Measurements from ENCODE around the gene IL16. TPM values are rescaled to one million over a fixed set of nuclear protein-coding genes. Genes with fewer than 3 reads are reported as not detected.
"Not testable (repeated sequence)": the region's sequence is repeated elsewhere in the genome, so short reads cannot be mapped to it uniquely, and the experiment has no call there.

The IL16 gene
- total RNA-seq, 1 experiment from 2014 or later, result not detected

GRCh38 chr15:81199031-81199779 lies 2.5 kb downstream of the IL16 start:
- no peak for DNase-seq (ENCODE audit: low read depth)

GRCh38 chr15:81206018-81206417 lies 9.3 kb downstream of the IL16 start:
- no peak for DNase-seq (ENCODE audit: low read depth)

DNA sequence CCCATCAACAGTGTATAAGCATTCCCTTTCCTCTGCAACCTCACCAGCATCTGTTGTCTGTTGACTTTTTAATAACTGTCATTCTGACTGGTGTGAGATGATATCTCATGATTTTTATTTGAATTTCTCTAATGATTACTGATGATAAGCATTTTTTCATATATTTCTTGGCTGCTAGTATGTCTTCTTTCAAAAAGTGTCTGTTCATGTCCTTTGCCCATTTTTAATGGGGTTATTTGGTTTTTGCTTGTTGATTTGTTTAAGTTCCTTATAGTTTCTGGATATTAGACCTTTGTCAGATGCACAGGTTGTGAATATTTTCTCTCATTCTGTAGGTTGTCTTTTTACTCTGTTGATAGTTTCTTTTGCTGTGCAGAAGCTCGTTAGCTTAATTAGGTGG lies 11.3 kb downstream of the IL16 start:
- not testable (repeated sequence) for DNase-seq (ENCODE audit: low read depth)

- no peak for DNase-seq (ENCODE audit: low read depth)
Observed at GRCh38 chr15:81209635-81210034, 13.0 kb downstream of the IL16 start.

GRCh38 chr15:81211376-81211775 lies 14.7 kb downstream of the IL16 start:
- DNase-seq (ENCODE audit: low read depth), result no peak

DNA sequence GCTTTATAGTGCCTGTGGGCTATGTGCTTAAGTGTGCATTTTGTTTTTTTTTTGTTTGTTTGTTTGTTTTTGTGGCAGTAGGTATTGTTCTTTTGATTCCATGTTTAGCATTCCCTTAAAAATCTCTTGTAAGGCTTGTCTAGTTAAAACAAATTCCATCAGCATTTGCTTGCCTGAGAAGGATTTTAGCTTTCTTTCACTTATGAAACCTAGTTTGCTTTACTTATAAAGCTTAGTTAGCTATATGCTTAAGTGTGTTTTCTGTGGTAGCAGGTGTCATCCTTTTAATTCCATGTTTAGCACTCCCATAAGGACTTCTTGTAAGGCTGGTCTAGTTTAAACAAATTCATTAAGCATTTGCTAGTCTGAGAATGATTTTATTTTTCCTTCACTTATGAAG lies 17.3 kb downstream of the IL16 start:
- DNase-seq (ENCODE audit: low read depth), result no peak

GRCh38 chr15:81215531-81215930 lies 18.9 kb downstream of the IL16 start:
- DNase-seq (ENCODE audit: low read depth), result no peak

DNA sequence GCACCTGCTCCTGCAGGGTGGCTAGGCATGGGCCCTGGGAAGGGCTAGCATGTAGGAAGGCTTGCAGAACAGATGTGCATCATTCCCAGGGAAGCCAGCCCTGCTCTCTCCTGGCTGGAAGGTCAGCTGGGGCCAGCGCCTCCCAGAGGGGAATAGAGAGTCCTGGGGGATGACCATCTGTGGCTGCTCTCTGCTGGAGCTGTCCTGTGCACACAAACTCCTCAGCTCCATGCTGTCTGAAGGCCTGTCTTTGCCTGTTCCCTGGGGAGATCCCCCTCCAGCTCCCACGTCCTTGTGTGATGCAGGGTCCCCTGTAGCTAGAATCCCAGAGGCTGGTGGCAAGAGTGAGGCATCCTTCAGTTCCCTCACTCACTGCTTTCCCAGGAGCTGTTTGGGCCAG lies 19.3 kb downstream of the IL16 start:
- no peak for DNase-seq (ENCODE audit: low read depth)

DNA sequence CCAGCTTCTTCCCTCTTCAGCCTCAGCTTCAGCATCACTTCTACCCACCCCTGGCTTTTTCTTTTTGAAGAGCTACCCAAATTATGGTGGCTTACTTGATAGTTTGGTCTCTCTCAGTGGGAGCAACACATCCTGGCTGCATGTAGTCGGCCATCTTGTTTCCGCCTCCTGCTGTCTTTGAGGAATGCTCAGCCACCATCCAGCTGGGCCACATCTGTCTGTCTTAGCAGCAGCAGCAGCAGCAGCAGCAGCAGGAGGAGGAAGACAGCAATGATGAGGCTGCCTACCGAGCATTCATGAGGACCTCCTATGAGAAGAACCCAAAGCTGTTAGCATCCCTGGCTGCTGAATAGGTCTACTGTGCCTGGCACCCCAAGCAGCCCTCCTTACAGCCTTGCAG lies 19.7 kb downstream of the IL16 start:
- DNase-seq (ENCODE audit: low read depth), result no peak

DNA sequence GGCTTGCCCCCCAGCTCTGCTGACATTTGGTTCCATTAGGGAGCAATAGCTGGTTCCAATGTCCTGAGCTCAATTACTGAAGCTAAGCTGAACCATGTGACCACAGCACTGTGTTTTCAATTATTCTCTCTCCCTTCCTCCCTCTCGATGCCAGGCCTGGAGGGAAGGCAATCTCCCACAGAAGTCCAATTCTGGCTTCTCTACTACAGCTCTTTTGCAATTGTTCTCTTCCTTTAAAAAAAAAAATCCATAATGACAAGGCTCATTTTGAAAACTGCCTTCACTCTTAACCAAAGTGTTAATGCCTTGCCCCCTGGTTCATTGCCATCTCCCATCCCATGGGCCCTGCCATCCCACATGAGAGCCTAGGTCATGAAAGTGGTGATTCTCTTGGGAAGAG lies 24.8 kb downstream of the IL16 start:
- no peak for DNase-seq (ENCODE audit: low read depth)

DNA sequence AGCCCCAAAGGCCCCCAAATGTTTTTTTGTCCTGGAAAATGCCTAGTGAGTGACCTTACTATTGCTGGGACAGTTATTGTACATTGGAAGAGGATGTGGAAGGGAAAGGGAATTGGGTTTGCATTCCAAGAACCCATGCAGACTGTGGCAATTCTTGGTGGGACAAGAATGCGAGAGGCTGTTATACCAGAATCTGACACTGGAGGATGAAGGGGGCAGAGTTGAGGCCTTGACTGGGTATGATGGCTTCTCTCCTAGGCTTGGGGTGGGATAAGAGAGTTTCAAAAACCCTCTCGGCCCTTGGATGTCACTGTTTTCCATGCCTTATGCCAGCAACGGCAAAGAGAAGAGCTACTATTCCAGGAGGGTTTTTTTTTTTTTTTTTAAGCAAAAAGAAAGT lies 25.3 kb downstream of the IL16 start:
- DNase-seq (ENCODE audit: low read depth), result no peak

GRCh38 chr15:81223346-81223971 lies 26.8 kb downstream of the IL16 start:
- no peak for DNase-seq (ENCODE audit: low read depth)

DNA sequence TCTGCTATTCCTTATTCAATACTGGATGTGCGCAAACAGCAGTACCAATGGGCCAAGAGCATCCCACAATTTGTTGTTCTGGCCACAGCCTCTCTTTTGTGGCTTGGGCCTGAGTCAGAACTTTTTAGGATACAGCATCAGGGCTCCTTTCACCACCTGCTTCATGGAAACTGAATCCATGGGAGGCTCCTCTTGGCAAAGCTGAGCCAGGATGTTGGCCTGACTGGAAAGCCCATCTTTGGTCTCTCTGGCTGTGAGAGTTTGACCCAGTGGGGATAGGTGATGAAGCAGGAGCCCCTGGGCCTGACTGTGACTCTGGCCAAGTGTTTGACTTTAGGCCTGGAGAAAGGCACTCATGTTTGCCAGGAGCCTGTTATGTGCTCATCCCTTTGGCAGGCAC lies 27.6 kb downstream of the IL16 start:
- no peak for DNase-seq (ENCODE audit: low read depth)

DNA sequence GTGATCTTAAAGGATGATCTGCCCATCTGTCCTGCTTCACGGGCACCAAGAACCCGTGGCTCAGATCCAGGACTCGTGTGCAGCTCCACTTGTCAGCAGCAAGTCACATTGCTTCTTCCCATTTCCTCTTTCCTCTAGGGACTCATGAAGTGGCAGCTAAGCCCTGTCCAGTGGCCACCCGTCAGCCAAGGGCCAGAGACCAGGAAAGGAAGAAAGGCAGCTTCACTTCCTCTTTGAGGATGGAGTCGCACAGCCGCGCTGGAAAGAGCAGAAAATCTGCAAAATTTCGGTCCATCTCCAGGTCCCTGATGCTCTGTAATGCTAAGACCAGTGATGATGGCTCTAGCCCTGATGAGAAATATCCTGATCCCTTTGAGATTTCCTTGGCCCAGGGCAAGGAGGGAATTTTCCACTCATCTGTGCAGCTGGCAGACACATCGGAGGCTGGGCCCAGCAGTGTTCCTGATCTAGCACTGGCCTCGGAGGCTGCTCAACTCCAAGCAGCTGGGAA lies 28.5 kb downstream of the IL16 start:
- no peak for DNase-seq (ENCODE audit: low read depth)

DNA sequence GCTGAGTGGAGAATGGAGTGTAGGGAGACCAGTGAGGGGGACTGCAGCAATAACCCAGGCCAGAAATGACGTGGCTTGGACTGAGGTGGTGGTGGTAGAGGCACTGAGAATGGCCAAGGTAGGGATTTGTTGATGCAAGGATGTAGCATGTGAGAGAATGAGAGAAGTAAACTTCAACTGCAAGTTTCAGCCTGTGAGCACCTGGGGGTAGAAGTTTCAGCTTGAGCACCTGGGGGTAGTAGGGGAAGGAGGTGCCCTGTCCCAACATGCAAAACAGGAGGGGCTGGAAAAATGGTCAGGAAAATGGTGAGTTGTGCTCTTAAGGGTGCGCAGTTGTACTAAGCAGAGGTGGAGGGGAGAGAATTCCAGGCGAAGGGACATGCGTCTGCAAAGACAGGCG lies 31.0 kb downstream of the IL16 start:
- no peak for DNase-seq (ENCODE audit: low read depth)

- no peak for DNase-seq (ENCODE audit: low read depth)
Observed at GRCh38 chr15:81229586-81229985, 32.9 kb downstream of the IL16 start.

DNA sequence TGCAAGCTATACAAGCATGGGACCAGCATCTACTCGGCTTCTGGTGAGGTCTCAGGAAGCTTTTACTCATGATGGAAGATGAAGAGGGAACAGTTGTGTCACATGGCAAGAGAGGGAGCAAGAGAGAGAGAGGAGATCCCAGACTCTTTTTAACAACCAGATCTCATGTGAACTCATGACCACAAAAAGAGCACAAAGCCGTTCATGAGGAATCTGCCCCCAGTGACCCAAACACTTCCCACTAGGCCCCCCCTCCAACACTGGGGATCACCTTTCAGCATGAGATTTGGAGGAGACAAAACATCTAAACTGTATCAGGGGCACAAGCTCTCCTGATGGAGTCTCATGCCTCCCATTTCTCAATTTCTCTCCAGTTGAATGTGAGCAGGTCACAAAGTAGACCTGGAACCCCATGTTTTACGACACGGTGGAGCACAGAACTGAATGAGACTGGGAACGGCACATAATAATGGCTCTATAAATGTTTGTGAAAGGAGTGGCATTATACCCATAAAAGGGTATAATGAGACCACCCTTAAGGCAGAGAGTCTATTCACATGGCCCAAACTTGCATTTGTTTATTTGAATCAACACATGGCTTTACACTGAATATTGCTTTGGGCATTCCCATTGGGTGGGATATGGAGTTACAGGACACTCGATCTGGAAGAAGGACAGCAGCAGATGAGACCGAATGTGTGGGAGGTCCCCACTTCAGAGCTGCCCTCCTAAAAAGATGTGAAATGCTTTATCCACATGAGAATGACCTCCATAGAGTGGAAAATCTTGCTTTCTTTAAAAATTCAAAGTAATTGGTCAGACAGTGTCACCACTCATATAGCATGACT lies 38.8 kb downstream of the IL16 start:
- peak; percentile 45 for DNase-seq (ENCODE audit: low read depth)

GRCh38 chr15:81239190-81239589 lies 42.5 kb downstream of the IL16 start:
- no peak for DNase-seq (ENCODE audit: low read depth)

GRCh38 chr15:81242778-81243177 lies 46.1 kb downstream of the IL16 start:
- no peak for DNase-seq (ENCODE audit: low read depth)

DNA sequence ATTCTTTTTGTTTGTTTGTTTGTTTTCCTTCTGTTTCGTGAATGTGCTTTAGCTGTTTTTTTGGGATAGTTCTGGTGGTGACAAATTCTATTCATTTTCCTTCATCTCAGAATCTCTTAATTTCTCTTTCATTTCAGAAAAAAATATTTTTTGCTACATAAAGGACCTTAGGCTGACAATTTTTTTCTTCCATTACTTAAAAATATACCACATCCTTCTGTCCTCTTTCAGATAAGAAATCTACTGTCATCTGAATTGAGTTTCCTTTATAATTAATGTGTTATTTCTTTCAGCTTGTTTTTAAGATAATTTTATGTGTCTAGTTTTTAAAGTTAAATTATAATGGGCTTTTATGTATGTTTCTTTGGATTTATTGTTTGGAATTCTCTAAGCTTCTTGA lies 47.6 kb downstream of the IL16 start:
- no peak for DNase-seq (ENCODE audit: low read depth)

- DNase-seq (ENCODE audit: low read depth), result no peak
Observed at GRCh38 chr15:81253846-81254245, 57.2 kb downstream of the IL16 start.

DNA sequence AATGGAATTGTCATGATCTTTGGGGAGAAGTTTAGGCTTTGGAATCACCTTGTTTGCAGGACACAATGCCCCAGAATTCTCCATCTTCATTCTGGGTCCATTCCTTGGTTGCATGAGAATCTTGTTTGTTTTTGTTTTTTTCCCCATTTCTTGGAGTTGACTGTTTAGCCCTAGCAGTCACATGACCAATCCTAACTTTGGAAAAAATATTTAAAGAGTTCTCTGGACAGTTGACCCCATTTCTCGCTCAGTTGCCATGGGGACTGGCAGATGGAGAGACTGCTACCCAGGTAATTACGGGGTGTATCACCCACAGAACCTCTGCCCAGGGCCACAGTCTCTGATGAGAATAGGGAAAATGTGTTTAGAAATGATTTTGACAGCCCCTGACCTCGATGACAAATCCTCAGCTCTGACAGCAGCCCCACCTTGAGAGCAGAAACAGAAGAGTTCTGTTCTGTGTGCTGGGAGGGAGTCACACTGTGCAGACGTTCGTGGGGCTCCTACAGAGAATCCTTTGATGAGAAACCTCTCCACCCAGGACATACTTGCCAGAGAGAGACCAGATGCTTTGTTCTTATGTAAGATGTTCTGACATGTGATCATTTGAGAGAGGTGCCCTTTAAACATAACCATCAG lies 57.7 kb downstream of the IL16 start:
- DNase-seq (ENCODE audit: low read depth), result no peak
